HepG2 (cell line): Measurements from ENCODE around the gene TPRKB. TPM values are rescaled to one million over a fixed set of nuclear protein-coding genes. Genes with fewer than 3 reads are reported as not detected.

ENCODE experiments used
- ELF3 ChIP-seq: IDR thresholded peaks from 2 replicates; pipeline ENCODE4 v1.6.1; 2016; ENCODE audit warnings: missing genetic modification reagents, missing compliant biosample characterization
- HNRNPK ChIP-seq: fragments of 200-400 bp; formaldehyde crosslinking; IDR thresholded peaks from 2 replicates; pipeline ENCODE4 v1.6.1; 2018; ENCODE audit warnings: low read length, low read depth, moderate library complexity, mild to moderate bottlenecking; ENCODE audit not compliant: poor library complexity, severe bottlenecking
- HNRNPL ChIP-seq: fragments of 200-400 bp; formaldehyde crosslinking; IDR thresholded peaks from 2 replicates; pipeline ENCODE4 v1.6.1; 2017; ENCODE audit warnings: mild to moderate bottlenecking, low read depth, low read length
- HNRNPLL ChIP-seq: fragments of 200-400 bp; formaldehyde crosslinking; IDR thresholded peaks from 2 replicates; pipeline ENCODE4 v1.6.1; 2017; ENCODE audit warnings: mild to moderate bottlenecking, low read depth, low read length; ENCODE audit not compliant: poor library complexity, severe bottlenecking
- IRF2 ChIP-seq: IDR thresholded peaks from 2 replicates; pipeline ENCODE4 v1.6.1; 2018; ENCODE audit warnings: missing genetic modification reagents, missing compliant biosample characterization
- NR2C2 ChIP-seq: sonication (generic); formaldehyde crosslinking; IDR thresholded peaks from 2 replicates; pipeline ENCODE4 v1.4.0; 2020; ENCODE audit warnings: missing genetic modification reagents, mild to moderate bottlenecking, moderate library complexity, borderline replicate concordance
- PAX8 ChIP-seq: sonication (generic); formaldehyde crosslinking; IDR thresholded peaks from 2 replicates; pipeline ENCODE4 v1.8.0; 2022; ENCODE audit warnings: mild to moderate bottlenecking, missing genetic modification reagents, borderline replicate concordance
- RCOR2 ChIP-seq: IDR thresholded peaks from 2 replicates; pipeline ENCODE4 v1.6.1; 2016; ENCODE audit warnings: missing biosample characterization, missing genetic modification reagents
- SIX1 ChIP-seq: sonication (generic); formaldehyde crosslinking; IDR thresholded peaks from 2 replicates; pipeline ENCODE4 v1.4.0; 2020; ENCODE audit warnings: missing genetic modification reagents, borderline replicate concordance
- SMC3 ChIP-seq: IDR thresholded peaks from 2 replicates; pipeline ENCODE4 v1.6.1; 2011; ENCODE audit warnings: low read length, improper control_type of control experiment
- TOPORS ChIP-seq: sonication (generic); formaldehyde crosslinking; IDR thresholded peaks from 2 replicates; pipeline ENCODE4 v1.8.0; 2023; ENCODE audit warnings: mild to moderate bottlenecking, missing genetic modification reagents
- ZNF180 ChIP-seq: sonication (generic); formaldehyde crosslinking; IDR thresholded peaks from 2 replicates; pipeline ENCODE4 v1.4.0; 2020; ENCODE audit warnings: low read depth, missing genetic modification reagents, borderline replicate concordance
- ZNF33B ChIP-seq: sonication (generic); formaldehyde crosslinking; IDR thresholded peaks from 2 replicates; pipeline ENCODE4 v1.5.1; 2020; ENCODE audit warnings: mild to moderate bottlenecking, missing genetic modification reagents
- ZNF782 ChIP-seq: sonication (generic); formaldehyde crosslinking; IDR thresholded peaks from 2 replicates; pipeline ENCODE4 v1.4.0; 2020; ENCODE audit warnings: missing genetic modification reagents, mild to moderate bottlenecking, borderline replicate concordance
- polyA plus RNA-seq, 8 experiments: library from polyadenylated mRNA; depleted of rRNA in 3 of 8; stranded (reverse) in 7 of 8; unstranded in 1 of 8; fragments of >200 nt; fragmentation: Illumina TruSeq in 4 of 8; extraction: Trizol in 4 of 8; gene quantifications; 2 replicates each; pipeline versions ENCODE4 v1.2.1 to v1.2.3, GENCODE V29; 2011 to 2016; ENCODE audit warnings: low read depth in 4 of 8, missing spikeins in 1 of 8, mixed read lengths in 1 of 8; ENCODE audit not compliant: insufficient read depth in 1 of 8
- total RNA-seq, 5 experiments: library from RNA; depleted of rRNA; stranded (reverse); fragments of >200 nt; fragmentation: Illumina TruSeq; extraction: Trizol; gene quantifications; 2 replicates each; pipeline ENCODE4 v1.2.3, GENCODE V29; 2016; ENCODE audit warnings: low read depth in 1 of 5
- TF ChIP-seq, protein P1 (sequence below): sonication (generic); formaldehyde crosslinking; IDR thresholded peaks from 2 replicates; pipeline ENCODE4 v1.4.0; 2020; ENCODE audit warnings: mild to moderate bottlenecking, missing genetic modification reagents
- TF ChIP-seq, protein P2 (sequence below): sonication (generic); formaldehyde crosslinking; IDR thresholded peaks from 2 replicates; pipeline ENCODE4 v1.4.0; 2020; ENCODE audit warnings: missing genetic modification reagents
- TF ChIP-seq, protein P3 (sequence below): sonication (generic); formaldehyde crosslinking; IDR thresholded peaks from 2 replicates; pipeline ENCODE4 v1.8.1; 2022; ENCODE audit warnings: low read depth, mild to moderate bottlenecking, missing genetic modification reagents
- TF ChIP-seq, protein P4 (sequence below): sonication (generic); formaldehyde crosslinking; IDR thresholded peaks from 2 replicates; pipeline ENCODE4 v1.5.1; 2020; ENCODE audit warnings: mild to moderate bottlenecking, missing genetic modification reagents
- TF ChIP-seq, protein P5 (sequence below): sonication (generic); formaldehyde crosslinking; IDR thresholded peaks from 2 replicates; pipeline ENCODE4 v1.5.1; 2020; ENCODE audit warnings: missing genetic modification reagents, mild to moderate bottlenecking, borderline replicate concordance

The TPRKB gene
- total and polyA plus RNA-seq, 2 of the 13 experiments (the other 11 are each of a cell fraction or from before 2014, with no cell fraction given), result 32.0 to 58.0 TPM

DNA sequence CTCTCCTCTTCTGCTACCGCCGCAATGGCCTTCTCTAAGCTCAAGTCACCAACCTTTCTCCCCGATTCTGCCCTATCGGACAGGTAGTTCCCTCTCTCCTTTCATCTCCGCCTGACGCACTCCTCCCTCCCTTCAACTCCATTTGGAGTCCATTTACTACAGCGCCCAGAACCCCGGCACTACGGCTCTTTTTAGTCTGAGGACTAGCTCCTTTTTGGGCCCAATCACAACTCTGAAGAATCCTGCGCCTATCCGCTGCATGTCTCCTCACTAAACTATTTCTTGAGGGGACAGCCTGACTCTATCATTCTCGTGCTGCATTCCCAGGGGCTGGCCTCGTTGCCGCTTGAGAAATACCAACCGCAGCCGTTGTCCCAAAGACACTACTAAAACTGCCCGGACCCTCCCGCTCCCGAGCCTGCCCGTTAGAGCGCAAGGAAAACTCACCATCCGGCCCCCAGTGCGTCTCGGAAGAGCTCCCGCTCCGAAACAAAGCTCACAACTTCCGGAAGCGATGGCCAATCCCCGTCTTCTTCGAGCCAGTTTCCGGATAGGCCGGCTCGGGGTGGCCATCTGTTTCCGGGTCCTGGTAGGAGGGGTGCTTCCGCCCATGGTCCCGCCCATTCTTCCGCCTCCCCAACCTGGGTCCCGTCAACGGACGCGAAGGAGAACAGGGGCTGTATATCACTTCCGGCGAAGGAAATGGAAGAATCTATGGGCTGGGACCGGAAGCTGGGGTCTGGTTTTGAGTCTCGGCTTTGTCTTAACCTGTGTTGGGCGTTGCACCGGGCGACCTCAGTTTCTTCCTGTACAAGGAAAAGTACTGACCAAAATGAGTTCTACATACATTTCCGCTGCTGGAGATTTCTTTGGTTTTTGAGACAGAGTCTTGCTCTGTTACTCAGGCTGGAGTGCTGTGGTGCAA lies at the start of gene TPRKB (continued):
- TF ChIP-seq, protein P1, sequence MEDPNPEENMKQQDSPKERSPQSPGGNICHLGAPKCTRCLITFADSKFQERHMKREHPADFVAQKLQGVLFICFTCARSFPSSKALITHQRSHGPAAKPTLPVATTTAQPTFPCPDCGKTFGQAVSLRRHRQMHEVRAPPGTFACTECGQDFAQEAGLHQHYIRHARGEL (CRISPR knock-in tag), result no peak
- TF ChIP-seq, protein P2, sequence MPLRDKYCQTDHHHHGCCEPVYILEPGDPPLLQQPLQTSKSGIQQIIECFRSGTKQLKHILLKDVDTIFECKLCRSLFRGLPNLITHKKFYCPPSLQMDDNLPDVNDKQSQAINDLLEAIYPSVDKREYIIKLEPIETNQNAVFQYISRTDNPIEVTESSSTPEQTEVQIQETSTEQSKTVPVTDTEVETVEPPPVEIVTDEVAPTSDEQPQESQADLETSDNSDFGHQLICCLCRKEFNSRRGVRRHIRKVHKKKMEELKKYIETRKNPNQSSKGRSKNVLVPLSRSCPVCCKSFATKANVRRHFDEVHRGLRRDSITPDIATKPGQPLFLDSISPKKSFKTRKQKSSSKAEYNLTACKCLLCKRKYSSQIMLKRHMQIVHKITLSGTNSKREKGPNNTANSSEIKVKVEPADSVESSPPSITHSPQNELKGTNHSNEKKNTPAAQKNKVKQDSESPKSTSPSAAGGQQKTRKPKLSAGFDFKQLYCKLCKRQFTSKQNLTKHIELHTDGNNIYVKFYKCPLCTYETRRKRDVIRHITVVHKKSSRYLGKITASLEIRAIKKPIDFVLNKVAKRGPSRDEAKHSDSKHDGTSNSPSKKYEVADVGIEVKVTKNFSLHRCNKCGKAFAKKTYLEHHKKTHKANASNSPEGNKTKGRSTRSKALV (CRISPR knock-in tag), result peak; percentile 51
- TF ChIP-seq, protein P3, sequence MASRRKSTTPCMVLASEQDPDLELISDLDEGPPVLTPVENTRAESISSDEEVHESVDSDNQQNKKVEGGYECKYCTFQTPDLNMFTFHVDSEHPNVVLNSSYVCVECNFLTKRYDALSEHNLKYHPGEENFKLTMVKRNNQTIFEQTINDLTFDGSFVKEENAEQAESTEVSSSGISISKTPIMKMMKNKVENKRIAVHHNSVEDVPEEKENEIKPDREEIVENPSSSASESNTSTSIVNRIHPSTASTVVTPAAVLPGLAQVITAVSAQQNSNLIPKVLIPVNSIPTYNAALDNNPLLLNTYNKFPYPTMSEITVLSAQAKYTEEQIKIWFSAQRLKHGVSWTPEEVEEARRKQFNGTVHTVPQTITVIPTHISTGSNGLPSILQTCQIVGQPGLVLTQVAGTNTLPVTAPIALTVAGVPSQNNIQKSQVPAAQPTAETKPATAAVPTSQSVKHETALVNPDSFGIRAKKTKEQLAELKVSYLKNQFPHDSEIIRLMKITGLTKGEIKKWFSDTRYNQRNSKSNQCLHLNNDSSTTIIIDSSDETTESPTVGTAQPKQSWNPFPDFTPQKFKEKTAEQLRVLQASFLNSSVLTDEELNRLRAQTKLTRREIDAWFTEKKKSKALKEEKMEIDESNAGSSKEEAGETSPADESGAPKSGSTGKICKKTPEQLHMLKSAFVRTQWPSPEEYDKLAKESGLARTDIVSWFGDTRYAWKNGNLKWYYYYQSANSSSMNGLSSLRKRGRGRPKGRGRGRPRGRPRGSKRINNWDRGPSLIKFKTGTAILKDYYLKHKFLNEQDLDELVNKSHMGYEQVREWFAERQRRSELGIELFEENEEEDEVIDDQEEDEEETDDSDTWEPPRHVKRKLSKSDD (CRISPR knock-in tag), result peak; percentile 83; the same call in 1 of the 2 replicates
- TF ChIP-seq, protein P4, sequence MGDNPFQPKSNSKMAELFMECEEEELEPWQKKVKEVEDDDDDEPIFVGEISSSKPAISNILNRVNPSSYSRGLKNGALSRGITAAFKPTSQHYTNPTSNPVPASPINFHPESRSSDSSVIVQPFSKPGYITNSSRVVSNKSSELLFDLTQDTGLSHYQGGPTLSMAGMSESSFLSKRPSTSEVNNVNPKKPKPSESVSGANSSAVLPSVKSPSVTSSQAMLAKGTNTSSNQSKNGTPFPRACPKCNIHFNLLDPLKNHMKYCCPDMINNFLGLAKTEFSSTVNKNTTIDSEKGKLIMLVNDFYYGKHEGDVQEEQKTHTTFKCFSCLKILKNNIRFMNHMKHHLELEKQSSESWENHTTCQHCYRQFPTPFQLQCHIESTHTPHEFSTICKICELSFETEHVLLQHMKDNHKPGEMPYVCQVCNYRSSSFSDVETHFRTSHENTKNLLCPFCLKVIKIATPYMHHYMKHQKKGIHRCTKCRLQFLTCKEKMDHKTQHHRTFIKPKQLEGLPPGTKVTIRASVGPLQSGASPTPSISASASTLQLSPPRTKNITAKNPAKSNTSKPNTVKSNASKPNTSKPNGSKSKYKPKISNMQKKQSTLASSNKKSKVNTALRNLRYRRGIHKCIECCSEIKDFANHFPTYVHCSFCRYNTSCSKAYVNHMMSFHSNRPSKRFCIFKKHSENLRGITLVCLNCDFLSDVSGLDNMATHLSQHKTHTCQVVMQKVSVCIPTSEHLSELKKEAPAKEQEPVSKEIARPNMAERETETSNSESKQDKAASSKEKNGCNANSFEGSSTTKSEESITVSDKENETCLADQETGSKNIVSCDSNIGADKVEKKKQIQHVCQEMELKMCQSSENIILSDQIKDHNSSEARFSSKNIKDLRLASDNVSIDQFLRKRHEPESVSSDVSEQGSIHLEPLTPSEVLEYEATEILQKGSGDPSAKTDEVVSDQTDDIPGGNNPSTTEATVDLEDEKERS (CRISPR knock-in tag), result peak; percentile 87
- TF ChIP-seq HNRNPL, result no peak
- no peak for TF ChIP-seq SMC3
- peak; percentile 88 for TF ChIP-seq IRF2
- TF ChIP-seq ZNF180 (CRISPR knock-in tag), result no peak
- TF ChIP-seq SIX1 (CRISPR knock-in tag), result peak; percentile 57; the same call in 1 of the 2 replicates
- peak; percentile 97 for TF ChIP-seq ELF3
- peak; percentile 57; the same call in 1 of the 2 replicates for TF ChIP-seq RCOR2 (CRISPR knock-in tag)
- peak; percentile 100 for TF ChIP-seq NR2C2 (CRISPR knock-in tag)
- TF ChIP-seq ZNF782 (CRISPR knock-in tag), result peak; percentile 92; the same call in 1 of the 2 replicates
- TF ChIP-seq PAX8 (CRISPR knock-in tag), result peak; percentile 91; the same call in 1 of the 2 replicates
- TF ChIP-seq TOPORS (CRISPR knock-in tag), result peak; percentile 65; the same call in 1 of the 2 replicates
- no peak for TF ChIP-seq HNRNPK
- peak; percentile 54 for TF ChIP-seq HNRNPLL
- TF ChIP-seq, protein P5, sequence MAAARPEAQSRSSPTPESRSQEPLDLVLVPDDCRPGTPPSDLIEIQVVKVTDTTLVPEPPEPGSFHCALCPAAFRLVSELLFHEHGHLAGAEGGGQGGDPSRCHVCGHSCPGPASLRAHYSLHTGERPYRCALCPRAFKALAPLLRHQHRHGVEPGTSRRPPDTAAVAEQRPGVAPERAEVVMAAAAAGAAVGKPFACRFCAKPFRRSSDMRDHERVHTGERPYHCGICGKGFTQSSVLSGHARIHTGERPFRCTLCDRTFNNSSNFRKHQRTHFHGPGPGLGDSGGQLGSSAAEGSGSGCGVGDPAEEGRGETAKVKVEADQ (CRISPR knock-in tag), result peak; percentile 89; the same call in 1 of the 2 replicates
- peak; percentile 99 for TF ChIP-seq ZNF33B
